ENCODE data around the gene PGA3. TPM values are rescaled to one million over a fixed set of nuclear protein-coding genes. Genes with fewer than 3 reads are reported as not detected.
"Not testable (repeated sequence)": the region's sequence is repeated elsewhere in the genome, so short reads cannot be mapped to it uniquely, and the experiment has no call there.

PGA3 gene
- total RNA-seq, 1 experiment from 2014 or later = 4.4 TPM

GRCh38 chr11:61207636-61208310, 4.5 kb downstream of the PGA3 start:
- not testable (repeated sequence) for DNase-seq (ENCODE audit: low read depth)

GRCh38 chr11:61210629-61211028, 7.3 kb downstream of the PGA3 start:
- DNase-seq (ENCODE audit: low read depth) = not testable (repeated sequence)

GRCh38 chr11:61211327-61211952, 8.1 kb downstream of the PGA3 start:
- DNase-seq (ENCODE audit: low read depth) = not testable (repeated sequence)

- DNase-seq (ENCODE audit: low read depth) = not testable (repeated sequence)
Measured at GRCh38 chr11:61212202-61212601, 8.9 kb downstream of the PGA3 start.

- DNase-seq (ENCODE audit: low read depth) = not testable (repeated sequence)
Measured at GRCh38 chr11:61213711-61214324, 10.5 kb downstream of the PGA3 start.

GRCh38 chr11:61218306-61218705, 15.0 kb downstream of the PGA3 start:
- DNase-seq (ENCODE audit: low read depth) = not testable (repeated sequence)

GRCh38 chr11:61219016-61219415, 15.7 kb downstream of the PGA3 start:
- not testable (repeated sequence) for DNase-seq (ENCODE audit: low read depth)

- DNase-seq (ENCODE audit: low read depth) = not testable (repeated sequence)
Measured at GRCh38 chr11:61222047-61222446, 18.7 kb downstream of the PGA3 start, which contains the start of gene PGA4. TSS of gene PGA4 (plus strand) at chr11:61222347. CDS start at chr11:61222401, 54 bp downstream.

GRCh38 chr11:61222692-61223091, 19.4 kb downstream of the PGA3 start:
- not testable (repeated sequence) for DNase-seq (ENCODE audit: low read depth)

- not testable (repeated sequence) for DNase-seq (ENCODE audit: low read depth)
Measured at GRCh38 chr11:61226457-61227137, 23.3 kb downstream of the PGA3 start.

- not testable (repeated sequence) for DNase-seq (ENCODE audit: low read depth)
Measured at GRCh38 chr11:61229458-61229857, 26.1 kb downstream of the PGA3 start.

GRCh38 chr11:61231033-61231432, 27.7 kb downstream of the PGA3 start:
- not testable (repeated sequence) for DNase-seq (ENCODE audit: low read depth)

- not testable (repeated sequence) for DNase-seq (ENCODE audit: low read depth)
Measured at GRCh38 chr11:61231585-61231984, 28.3 kb downstream of the PGA3 start.

GRCh38 chr11:61232548-61233145, 29.3 kb downstream of the PGA3 start:
- DNase-seq (ENCODE audit: low read depth) = not testable (repeated sequence)

GRCh38 chr11:61237130-61237529, 33.8 kb downstream of the PGA3 start:
- DNase-seq (ENCODE audit: low read depth) = not testable (repeated sequence)

- not testable (repeated sequence) for DNase-seq (ENCODE audit: low read depth)
Measured at GRCh38 chr11:61240288-61240687, 37.0 kb downstream of the PGA3 start.

- DNase-seq (ENCODE audit: low read depth) = not testable (repeated sequence)
Measured at GRCh38 chr11:61240875-61241274, 37.6 kb downstream of the PGA3 start, which contains the start of gene PGA5. TSS of gene PGA5 (plus strand) at chr11:61241175. CDS start at chr11:61241227, 52 bp downstream.

GRCh38 chr11:61241526-61241925, 38.2 kb downstream of the PGA3 start:
- not testable (repeated sequence) for DNase-seq (ENCODE audit: low read depth)

- not testable (repeated sequence) for DNase-seq (ENCODE audit: low read depth)
Measured at GRCh38 chr11:61245284-61245964, 42.1 kb downstream of the PGA3 start.

- not testable (repeated sequence) for DNase-seq (ENCODE audit: low read depth)
Measured at GRCh38 chr11:61248071-61248470, 44.8 kb downstream of the PGA3 start.

GRCh38 chr11:61249201-61249600, 45.9 kb downstream of the PGA3 start:
- DNase-seq (ENCODE audit: low read depth) = not testable (repeated sequence)

All from LHCN-M2 (cell line).